HG03097 (cell line): ENCODE data around the gene ATP6V0E2.
A peak's percentile ranks its signal among the peaks of the same experiment; 100 is the strongest.
"Not testable (repeated sequence)": the region's sequence is repeated elsewhere in the genome, so short reads cannot be mapped to it uniquely, and the experiment has no call there.

ENCODE experiments used
- ATAC-seq: cut with Tn5 transposase; IDR thresholded peaks from one replicate; pipeline ENCODE4 v1.9.1; 2021; ENCODE audit not compliant: unreplicated experiment, low FRiP score

Gene ATP6V0E2

DNA sequence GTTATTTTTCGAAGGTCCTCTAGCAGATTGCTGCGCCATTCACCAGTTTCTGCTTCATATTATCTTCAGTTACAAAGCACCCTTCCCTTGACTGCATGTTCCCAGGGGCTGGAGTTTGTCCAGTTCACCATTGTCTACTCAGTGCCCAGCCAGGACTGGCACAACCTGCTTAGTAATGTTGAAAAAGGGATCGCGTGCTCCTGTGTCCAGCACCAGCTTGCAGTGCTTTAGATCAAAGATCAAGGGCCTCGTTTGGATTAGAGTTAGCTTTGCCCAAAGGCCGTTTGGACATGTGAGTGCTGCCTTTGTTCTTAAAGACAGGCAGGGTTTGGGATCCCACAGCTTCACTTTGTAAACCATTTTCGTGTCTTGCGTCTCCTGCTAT, 867 bp downstream of the ATP6V0E2 start:
- ATAC-seq, result no peak

DNA sequence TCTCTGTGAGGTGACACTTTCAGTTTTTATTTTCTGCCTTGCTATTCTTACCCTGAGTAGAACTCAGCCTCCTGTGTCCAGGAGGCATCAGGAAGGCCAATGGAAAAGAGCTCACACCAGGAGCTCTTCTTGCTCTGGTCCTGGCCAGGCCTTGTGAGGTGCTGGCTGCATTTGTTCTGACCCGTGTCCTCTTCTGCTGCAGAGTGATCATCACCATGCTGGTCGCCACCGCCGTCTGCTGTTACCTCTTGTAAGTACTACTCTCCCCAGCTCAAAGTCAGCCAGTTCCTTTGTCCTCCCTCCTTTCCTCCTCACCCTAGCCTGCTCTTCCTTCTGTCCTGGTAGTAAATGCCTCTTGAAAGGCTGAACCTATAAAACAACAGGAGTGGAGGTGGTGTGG, 1.6 kb downstream of the ATP6V0E2 start:
- ATAC-seq, result no peak

DNA sequence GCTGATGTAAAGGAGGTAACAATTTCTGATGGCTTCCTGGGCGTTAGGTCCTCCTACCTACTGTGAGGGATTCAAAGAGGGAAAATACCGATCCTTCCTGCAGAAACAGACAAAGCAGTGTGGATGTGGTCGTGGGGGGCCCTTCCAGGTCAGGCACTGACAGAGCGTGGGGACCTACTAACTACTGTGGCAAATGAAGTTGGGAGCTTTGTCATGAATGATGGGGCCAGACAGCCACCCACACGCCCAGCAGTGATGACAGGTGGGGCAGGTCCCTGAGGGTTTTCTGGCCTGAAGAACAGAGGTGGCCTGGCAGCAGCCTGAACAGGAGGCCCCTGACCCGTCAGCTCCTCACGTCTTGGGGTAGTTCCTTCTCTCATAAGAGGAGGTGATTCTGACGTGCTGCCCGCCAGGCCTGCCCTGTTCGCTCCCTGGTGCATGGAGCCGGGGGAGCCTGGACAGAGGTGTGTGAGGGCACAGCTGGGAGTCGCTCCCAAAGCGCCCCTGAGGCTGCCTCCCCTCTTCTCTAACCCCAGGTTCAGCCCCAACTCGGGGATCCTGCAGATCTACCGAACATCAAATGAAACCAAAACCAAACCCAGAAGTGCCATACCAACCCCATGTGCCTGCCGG, 4.2 kb downstream of the ATP6V0E2 start:
- no peak for ATAC-seq

DNA sequence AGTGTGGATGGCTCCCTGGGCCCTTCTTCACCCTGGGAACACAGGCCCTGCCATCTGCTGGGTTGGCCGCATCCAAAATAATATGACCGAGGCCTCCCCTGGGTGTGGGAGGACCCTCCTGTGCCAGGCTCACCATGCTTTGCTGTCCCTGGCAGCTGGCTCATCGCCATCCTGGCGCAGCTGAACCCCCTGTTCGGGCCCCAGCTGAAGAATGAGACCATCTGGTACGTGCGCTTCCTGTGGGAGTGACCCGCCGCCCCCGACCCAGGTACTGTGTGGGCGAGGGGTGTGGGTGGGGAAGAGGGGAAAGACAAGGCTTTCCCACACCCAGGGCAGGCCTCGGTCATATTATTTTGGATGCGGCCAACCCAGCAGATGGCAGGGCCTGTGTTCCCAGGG, 4.8 kb downstream of the ATP6V0E2 start:
- ATAC-seq, result no peak

GRCh38 chr7:149879271-149879743, 5.5 kb downstream of the ATP6V0E2 start:
- ATAC-seq, result no peak

DNA sequence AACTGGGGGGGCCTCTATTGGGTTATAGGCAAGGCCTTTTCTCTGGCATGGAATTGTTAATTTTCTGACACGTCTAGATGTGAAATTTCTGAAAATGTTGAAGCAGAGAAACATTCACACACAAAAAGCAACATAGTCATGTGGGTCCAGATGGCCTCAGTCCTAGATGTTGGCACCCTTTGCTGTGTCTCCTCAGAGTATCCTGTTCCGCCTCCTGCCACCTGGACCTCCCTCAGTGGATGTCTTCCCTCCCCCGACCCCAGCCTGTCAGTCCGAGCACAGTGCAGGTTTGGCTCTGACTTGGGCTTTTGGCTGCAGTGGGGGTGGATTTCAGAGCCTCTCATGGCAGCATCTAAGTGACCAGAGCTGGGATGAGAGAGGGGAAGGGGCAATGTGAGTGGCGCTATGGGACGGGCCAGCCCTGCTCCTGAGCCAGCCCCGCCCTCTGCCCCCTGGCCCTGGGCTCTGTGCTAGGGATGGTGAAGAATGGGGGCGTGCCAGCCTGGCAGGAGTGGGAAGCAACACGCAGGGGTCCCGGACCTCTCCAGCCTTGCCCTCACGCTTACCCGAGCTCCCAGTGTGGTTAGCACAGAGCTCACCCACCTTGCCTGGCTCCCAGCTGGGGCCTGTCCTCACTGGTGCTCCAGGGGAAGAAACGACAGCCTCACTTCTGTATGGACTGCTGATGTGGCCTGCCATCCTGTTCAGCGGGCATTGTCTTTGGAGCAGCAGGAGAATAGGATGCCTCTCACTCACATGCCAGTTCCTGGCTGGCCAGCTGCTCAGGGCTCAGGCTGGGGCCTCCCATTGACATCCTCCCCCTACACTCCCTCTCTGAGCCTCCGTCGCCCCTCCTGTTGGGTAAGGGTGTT, 6.2 kb downstream of the ATP6V0E2 start:
- ATAC-seq, result no peak

GRCh38 chr7:149880638-149881311, 7.0 kb downstream of the ATP6V0E2 start:
- ATAC-seq, result no peak

- ATAC-seq, result no peak
Measured at GRCh38 chr7:149881328-149882247, 7.8 kb downstream of the ATP6V0E2 start.

- ATAC-seq, result no peak
Measured at GRCh38 chr7:149882248-149883047, 8.7 kb downstream of the ATP6V0E2 start.

DNA sequence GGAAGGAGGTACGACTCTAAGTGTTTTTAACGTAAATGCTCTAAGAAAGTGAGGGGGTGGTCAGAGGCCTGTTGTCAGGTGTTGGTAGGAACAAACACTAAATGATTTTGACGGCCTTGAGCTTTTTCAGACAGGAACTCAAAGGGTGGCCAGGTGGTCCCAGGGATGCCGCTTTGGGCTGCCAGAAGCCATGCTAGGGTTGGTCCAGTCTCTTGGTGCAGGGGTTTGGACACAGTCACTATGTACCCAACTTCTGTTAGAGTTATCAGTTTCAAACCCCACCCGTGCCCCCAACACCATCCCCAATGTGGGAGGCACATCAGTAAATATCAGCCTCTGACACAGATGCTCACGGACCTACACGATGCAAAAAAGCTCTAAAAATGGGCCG, 9.3 kb downstream of the ATP6V0E2 start:
- no peak for ATAC-seq

GRCh38 chr7:149883452-149883861, 9.7 kb downstream of the ATP6V0E2 start:
- ATAC-seq, result peak; percentile 69

GRCh38 chr7:149884016-149884415, 10.2 kb downstream of the ATP6V0E2 start:
- ATAC-seq, result no peak

- no peak for ATAC-seq
Measured at GRCh38 chr7:149884541-149884940, 10.8 kb downstream of the ATP6V0E2 start.

- ATAC-seq, result no peak
Measured at GRCh38 chr7:149885191-149886017, 11.6 kb downstream of the ATP6V0E2 start.

DNA sequence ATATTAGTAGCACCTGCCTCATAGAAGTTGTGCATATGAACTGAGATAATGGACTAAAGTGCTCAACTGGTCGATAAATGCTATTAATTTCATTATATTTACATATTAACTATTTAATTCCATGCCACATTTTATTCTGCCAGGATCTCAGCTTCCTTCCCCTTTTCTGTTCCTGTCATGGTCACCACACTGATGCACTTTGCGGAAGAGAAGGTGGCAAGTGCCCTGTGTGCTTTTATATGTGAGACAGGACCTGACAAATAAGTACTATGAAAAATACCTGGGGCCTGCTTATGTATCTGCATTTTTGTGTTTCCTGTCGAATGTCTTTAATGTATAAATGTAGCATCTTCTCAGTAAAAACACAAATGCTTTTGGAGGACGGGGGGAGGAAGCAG, 12.2 kb downstream of the ATP6V0E2 start:
- ATAC-seq, result no peak

GRCh38 chr7:149887311-149887710, 13.5 kb downstream of the ATP6V0E2 start:
- no peak for ATAC-seq

DNA sequence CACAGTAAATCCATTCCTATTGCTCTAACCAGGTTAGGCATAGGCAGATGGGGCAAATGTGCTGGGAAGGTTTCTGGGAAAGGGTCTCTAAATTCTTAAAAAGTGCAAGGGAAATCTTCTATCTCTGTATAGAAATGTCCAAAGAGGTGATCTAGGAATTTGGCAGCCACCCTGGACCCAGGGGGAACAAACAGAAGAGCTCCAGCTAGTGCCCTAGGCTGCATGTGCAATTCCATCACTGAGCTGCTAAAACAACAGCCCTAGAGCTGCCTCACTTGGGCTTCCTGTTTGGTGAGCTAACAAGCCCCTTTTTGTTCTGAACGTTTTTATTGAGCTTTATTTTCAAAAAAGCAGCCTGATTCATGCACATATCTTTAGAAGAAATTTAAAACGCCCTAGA, 16.9 kb downstream of the ATP6V0E2 start:
- ATAC-seq, result not testable (repeated sequence)

GRCh38 chr7:149894957-149895356, 21.2 kb downstream of the ATP6V0E2 start:
- ATAC-seq, result not testable (repeated sequence)
